ENCODE results near the gene BIVM. TPM values are rescaled to one million over a fixed set of nuclear protein-coding genes. Genes with fewer than 3 reads are reported as not detected.

BIVM gene
- polyA plus RNA-seq, 2 of the 4 experiments (the other 2 are of a cell fraction): 7.4 to 14.7 TPM

DNA sequence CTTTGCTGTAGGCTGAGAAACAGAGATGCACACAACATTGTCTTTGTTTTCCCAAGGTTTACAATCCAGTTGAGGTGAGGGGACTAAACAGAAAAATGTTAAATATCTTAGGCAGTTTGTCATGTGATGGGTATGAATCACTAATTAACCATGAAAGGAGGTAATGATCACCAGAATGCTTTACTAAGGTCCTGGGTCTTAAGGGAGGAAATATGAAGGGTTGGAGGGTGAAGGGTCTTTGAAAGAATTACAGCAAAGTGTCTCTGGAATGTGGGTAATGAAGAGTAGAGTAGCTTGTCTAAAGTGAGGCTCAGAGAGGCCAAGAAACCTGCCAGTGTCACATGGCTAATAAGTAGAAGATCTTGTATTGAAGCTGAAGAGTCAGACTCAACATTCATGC, 19.0 kb downstream of the BIVM start:
- ChIA-PET POLR2A (no interaction called here), CTCF (no interaction called here)
- TF ChIP-seq HOXB13 (CRISPR knock-in tag; IDR thresholded peaks at IDR 0.05; ENCODE audit: low read depth): no peak
- TF ChIP-seq FOSB (CRISPR knock-in tag; IDR thresholded peaks at IDR 0.05): no peak
- TF ChIP-seq HEYL (CRISPR knock-in tag; IDR thresholded peaks at IDR 0.05): no peak
- no peak for TF ChIP-seq RCOR1 (IDR thresholded peaks at IDR 0.05; ENCODE audit: low read depth, low read length)
- TF ChIP-seq PHF8 (IDR thresholded peaks at IDR 0.05; ENCODE audit: borderline replicate concordance, low read depth): no peak
- no peak for TF ChIP-seq CBX2 (IDR thresholded peaks at IDR 0.05; ENCODE audit: borderline replicate concordance, low read depth)
- no peak for TF ChIP-seq FOSL2 (IDR thresholded peaks at IDR 0.05)
- TF ChIP-seq FOSL2 (CRISPR knock-in tag; IDR thresholded peaks at IDR 0.05): no peak
- TF ChIP-seq NFE2L2 (conservative IDR thresholded peaks at IDR 0.05; ENCODE audit: low read length): no peak
- no peak for TF ChIP-seq HOXB5 (CRISPR knock-in tag; IDR thresholded peaks at IDR 0.05)
- no peak for TF ChIP-seq MYC (IDR thresholded peaks at IDR 0.05; ENCODE audit: borderline replicate concordance, low read length)
- no peak for TF ChIP-seq EP300 (IDR thresholded peaks at IDR 0.05)
- no peak for TF ChIP-seq ZFP36 (IDR thresholded peaks at IDR 0.05; ENCODE audit: borderline replicate concordance, partially characterized antibody)
- no peak for TF ChIP-seq RARB (CRISPR knock-in tag; IDR thresholded peaks at IDR 0.05)
- no peak for FAIRE-seq
- Histone ChIP-seq H3K4me2 (no peak overlapping the region), H3K9me3 (no peaks in the 10 kb centered on the region), H3K4me3 (no peak overlapping the region), H3K4me1 (no peaks in the 10 kb centered on the region), H3K27ac (no peak overlapping the region)
- no peak for DNase-seq (ENCODE audit: low read depth in 1 of 2, low spot score in 1 of 2)
- no peak for ATAC-seq

DNA sequence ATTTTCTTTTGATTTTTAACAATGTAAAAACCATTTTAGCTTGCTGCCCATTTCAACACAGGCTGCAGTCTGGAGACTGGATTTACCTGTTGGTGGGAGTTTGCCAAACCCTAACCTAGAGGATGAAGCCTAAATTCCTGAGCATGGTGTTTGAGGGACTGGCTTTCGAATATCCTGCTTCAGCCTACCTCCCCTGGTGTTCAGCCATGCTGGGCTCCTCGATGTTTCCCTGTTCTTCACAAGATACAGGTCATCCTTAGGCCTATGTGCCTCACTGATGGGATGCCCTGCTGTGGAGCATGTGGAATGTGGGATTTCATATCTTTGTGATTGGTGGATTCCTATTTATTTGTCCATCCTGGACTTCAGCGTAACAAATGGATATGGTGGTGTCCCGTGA, 26.5 kb downstream of the BIVM start:
- CTCF ChIA-PET: no interaction called here
- FAIRE-seq (no peak), DNase-seq (ENCODE audit: low read depth in 1 of 2, low spot score in 1 of 2) (no peak), ATAC-seq (no peak)
- Histone ChIP-seq H3K4me2 (no peak overlapping the region), H3K9me3 (no peaks in the 10 kb centered on the region), H3K4me1 (0 out of 3 replicates have a peak, but pooled peaks cover 1% of the 10 kb centered on the region), H3K27ac (no peak overlapping the region), H3K4me3 (no peak overlapping the region)
- WGBS (ENCODE audit: missing lambda C conversion rate): 56% methylated on average over 4 of the region's 4 CpGs
- POLR2A ChIA-PET: no interaction called here
- TF ChIP-seq, protein P1, sequence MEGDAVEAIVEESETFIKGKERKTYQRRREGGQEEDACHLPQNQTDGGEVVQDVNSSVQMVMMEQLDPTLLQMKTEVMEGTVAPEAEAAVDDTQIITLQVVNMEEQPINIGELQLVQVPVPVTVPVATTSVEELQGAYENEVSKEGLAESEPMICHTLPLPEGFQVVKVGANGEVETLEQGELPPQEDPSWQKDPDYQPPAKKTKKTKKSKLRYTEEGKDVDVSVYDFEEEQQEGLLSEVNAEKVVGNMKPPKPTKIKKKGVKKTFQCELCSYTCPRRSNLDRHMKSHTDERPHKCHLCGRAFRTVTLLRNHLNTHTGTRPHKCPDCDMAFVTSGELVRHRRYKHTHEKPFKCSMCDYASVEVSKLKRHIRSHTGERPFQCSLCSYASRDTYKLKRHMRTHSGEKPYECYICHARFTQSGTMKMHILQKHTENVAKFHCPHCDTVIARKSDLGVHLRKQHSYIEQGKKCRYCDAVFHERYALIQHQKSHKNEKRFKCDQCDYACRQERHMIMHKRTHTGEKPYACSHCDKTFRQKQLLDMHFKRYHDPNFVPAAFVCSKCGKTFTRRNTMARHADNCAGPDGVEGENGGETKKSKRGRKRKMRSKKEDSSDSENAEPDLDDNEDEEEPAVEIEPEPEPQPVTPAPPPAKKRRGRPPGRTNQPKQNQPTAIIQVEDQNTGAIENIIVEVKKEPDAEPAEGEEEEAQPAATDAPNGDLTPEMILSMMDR (IDR thresholded peaks at IDR 0.05): no peak
- no peak for TF ChIP-seq BHLHE40 (IDR thresholded peaks at IDR 0.05; ENCODE audit: low read depth, low read length)
- TF ChIP-seq FOSB (CRISPR knock-in tag; IDR thresholded peaks at IDR 0.05): no peak
- TF ChIP-seq, protein P2, sequence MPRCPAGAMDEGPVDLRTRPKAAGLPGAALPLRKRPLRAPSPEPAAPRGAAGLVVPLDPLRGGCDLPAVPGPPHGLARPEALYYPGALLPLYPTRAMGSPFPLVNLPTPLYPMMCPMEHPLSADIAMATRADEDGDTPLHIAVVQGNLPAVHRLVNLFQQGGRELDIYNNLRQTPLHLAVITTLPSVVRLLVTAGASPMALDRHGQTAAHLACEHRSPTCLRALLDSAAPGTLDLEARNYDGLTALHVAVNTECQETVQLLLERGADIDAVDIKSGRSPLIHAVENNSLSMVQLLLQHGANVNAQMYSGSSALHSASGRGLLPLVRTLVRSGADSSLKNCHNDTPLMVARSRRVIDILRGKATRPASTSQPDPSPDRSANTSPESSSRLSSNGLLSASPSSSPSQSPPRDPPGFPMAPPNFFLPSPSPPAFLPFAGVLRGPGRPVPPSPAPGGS (IDR thresholded peaks at IDR 0.05): no peak
- TF ChIP-seq CEBPB (IDR thresholded peaks at IDR 0.05): no peak

DNA sequence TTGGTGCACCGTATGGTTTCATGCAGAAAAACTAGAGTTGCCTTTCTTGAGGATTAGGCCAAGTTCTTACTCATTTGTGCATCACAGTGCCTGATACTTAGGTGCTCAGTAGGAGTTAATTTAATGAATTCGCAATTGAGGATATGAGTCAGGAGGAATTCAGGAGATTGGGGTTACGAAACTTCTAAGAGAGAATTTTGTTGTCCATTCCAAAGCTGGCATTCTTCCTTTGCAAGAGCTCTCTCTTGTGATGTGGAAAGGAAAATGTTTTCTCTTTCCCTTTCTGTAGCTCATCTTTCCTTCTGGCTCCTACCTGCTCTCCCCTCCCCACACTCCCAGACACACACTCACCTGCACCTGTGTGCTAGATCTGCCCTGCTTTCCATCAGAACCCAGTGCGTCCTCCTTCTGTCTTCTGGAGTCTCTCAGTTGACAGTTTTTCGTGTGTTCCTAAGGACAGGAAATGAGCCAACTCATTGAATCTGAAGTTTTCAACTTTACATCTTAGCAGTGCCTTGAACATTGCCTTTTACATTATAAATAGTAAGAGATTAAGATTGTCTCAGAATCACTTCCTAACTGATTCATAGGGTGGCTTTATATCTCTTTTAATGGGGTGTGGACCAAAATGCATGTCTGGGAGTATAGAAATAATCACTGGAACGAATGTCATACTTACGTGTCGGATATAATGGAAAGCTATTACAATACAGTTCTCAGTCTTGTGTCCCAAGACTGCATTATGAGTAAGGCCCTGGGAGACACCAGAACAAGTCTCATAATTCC, 27.2 kb downstream of the BIVM start:
- Histone ChIP-seq H3K4me3 (no peak overlapping the region), H3K27ac (no peak overlapping the region), H3K4me2 (no peak overlapping the region), H3K9me3 (no peaks in the 10 kb centered on the region), H3K4me1 (0 out of 3 replicates have a peak, but pooled peaks cover 4% of the 10 kb centered on the region)
- no peak for ATAC-seq
- POLR2A ChIA-PET: no interaction called here
- WGBS (ENCODE audit: missing lambda C conversion rate): 69% methylated on average over 8 of the region's 8 CpGs
- CTCF ChIA-PET: interaction anchor here (0.9 kb wide), 1 partner anchor 20 kb away, joined by 3 read pairs; the partner anchor contains the start of gene ERCC5
- FAIRE-seq: no peak
- no peak for DNase-seq (ENCODE audit: low read depth in 1 of 2, low spot score in 1 of 2)
- no peak for TF ChIP-seq ZNF302 (CRISPR knock-in tag; IDR thresholded peaks at IDR 0.05)
- TF ChIP-seq, protein P3, sequence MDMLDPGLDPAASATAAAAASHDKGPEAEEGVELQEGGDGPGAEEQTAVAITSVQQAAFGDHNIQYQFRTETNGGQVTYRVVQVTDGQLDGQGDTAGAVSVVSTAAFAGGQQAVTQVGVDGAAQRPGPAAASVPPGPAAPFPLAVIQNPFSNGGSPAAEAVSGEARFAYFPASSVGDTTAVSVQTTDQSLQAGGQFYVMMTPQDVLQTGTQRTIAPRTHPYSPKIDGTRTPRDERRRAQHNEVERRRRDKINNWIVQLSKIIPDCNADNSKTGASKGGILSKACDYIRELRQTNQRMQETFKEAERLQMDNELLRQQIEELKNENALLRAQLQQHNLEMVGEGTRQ (IDR thresholded peaks at IDR 0.05): no peak
- TF ChIP-seq MYC (IDR thresholded peaks at IDR 0.05; ENCODE audit: borderline replicate concordance, low read length): no peak
- no peak for TF ChIP-seq CBX2 (IDR thresholded peaks at IDR 0.05; ENCODE audit: borderline replicate concordance, low read depth)
- no peak for TF ChIP-seq GATA3 (IDR thresholded peaks at IDR 0.05; ENCODE audit: borderline replicate concordance)
- TF ChIP-seq NFE2L2 (conservative IDR thresholded peaks at IDR 0.05; ENCODE audit: low read length): no peak
- TF ChIP-seq HDAC2 (IDR thresholded peaks at IDR 0.05): no peak
- TF ChIP-seq EP300 (IDR thresholded peaks at IDR 0.05): no peak
- TF ChIP-seq, protein P2 (IDR thresholded peaks at IDR 0.05): no peak
- TF ChIP-seq ZSCAN20 (CRISPR knock-in tag; IDR thresholded peaks at IDR 0.05): no peak
- TF ChIP-seq SMC3 (IDR thresholded peaks at IDR 0.05): no peak
- TF ChIP-seq MAZ (IDR thresholded peaks at IDR 0.05; ENCODE audit: borderline replicate concordance, low read depth, low read length): no peak
- no peak for TF ChIP-seq CEBPB (IDR thresholded peaks at IDR 0.05)
- no peak for TF ChIP-seq RARB (CRISPR knock-in tag; IDR thresholded peaks at IDR 0.05)
- TF ChIP-seq, protein P4, sequence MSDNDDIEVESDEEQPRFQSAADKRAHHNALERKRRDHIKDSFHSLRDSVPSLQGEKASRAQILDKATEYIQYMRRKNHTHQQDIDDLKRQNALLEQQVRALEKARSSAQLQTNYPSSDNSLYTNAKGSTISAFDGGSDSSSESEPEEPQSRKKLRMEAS (IDR thresholded peaks at IDR 0.05): no peak
- TF ChIP-seq, protein P5, sequence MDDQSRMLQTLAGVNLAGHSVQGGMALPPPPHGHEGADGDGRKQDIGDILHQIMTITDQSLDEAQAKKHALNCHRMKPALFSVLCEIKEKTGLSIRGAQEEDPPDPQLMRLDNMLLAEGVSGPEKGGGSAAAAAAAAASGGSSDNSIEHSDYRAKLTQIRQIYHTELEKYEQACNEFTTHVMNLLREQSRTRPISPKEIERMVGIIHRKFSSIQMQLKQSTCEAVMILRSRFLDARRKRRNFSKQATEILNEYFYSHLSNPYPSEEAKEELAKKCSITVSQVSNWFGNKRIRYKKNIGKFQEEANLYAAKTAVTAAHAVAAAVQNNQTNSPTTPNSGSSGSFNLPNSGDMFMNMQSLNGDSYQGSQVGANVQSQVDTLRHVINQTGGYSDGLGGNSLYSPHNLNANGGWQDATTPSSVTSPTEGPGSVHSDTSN (IDR thresholded peaks at IDR 0.05): no peak
- TF ChIP-seq NPAS2 (CRISPR knock-in tag; IDR thresholded peaks at IDR 0.05; ENCODE audit: borderline replicate concordance): no peak

Measured in A549 (cell line).